22Rv1 (cell line): ENCODE data around the gene PRSS23.

Experiments used
- ZFX ChIP-seq: fragments of 450-650 bp; IDR thresholded peaks from 2 replicates; pipeline ENCODE4 v1.6.1; 2017; ENCODE audit warnings: antibody characterized with exemption, borderline replicate concordance
- TF ChIP-seq, protein P1 (sequence below): fragments of 450-650 bp; IDR thresholded peaks from 2 replicates; pipeline ENCODE4 v1.5.1; 2017; ENCODE audit warnings: mild to moderate bottlenecking

DNA sequence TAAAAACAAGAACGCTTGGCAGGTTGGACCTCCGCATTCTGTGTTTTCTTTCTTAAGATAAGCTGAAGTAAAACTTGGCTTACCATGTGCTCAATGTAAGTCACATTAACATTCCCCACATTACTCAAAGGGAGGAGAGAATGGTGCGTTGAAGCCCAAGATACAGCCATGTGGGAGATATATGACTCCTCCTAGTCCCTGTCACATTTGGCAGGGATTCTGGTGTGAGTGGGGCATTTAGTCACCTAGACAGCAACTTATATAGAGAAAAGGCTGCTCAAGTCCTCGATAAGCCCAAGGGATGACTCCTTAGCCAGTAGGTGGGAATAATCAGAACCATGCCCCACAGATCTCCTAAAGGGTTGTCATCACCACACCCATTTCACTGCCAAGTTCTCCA, 4.6 kb downstream of the PRSS23 start:
- TF ChIP-seq, protein P1, sequence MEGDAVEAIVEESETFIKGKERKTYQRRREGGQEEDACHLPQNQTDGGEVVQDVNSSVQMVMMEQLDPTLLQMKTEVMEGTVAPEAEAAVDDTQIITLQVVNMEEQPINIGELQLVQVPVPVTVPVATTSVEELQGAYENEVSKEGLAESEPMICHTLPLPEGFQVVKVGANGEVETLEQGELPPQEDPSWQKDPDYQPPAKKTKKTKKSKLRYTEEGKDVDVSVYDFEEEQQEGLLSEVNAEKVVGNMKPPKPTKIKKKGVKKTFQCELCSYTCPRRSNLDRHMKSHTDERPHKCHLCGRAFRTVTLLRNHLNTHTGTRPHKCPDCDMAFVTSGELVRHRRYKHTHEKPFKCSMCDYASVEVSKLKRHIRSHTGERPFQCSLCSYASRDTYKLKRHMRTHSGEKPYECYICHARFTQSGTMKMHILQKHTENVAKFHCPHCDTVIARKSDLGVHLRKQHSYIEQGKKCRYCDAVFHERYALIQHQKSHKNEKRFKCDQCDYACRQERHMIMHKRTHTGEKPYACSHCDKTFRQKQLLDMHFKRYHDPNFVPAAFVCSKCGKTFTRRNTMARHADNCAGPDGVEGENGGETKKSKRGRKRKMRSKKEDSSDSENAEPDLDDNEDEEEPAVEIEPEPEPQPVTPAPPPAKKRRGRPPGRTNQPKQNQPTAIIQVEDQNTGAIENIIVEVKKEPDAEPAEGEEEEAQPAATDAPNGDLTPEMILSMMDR, result no peak
- no peak for TF ChIP-seq ZFX
